ENCODE measurements around the gene FBXO2.

The FBXO2 gene

DNA sequence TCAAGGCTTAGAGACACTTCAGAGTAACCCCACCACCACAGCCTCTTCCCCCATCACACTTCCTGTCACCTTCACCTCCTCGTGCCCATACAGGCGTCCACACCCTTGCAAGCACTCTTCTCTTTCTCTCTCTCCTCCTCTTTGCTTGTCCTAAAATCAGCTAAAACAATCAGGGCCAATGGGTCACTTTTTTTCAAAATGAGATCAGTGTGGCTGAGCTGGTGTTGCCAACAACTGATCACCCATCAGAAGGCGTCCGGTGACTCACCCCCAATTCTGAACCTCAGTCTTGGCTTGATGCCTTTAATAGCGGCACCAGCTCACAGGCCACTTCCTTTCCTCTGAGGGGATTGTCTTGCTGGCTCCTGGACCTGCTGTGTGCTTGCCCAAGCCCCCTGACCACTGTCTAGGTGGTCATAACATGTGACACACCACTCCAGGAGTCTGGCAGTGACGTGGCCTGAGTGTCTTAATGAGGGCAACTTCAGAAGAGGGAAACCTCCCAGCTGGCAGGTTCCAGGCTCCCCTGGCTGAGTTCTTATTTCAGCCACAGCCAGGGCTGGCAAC is 38.9 kb upstream of the FBXO2 start:
- no peak for FAIRE-seq
- DNase-seq (ENCODE audit: insufficient read length), result no peak
- TF ChIP-seq POLR2A (IDR thresholded peaks at IDR 0.05; ENCODE audit: low read depth, low read length) (no peak), TAF1 (IDR thresholded peaks at IDR 0.05; ENCODE audit: borderline replicate concordance, low read depth, low read length) (no peak), POLR2AphosphoS5 (IDR thresholded peaks at IDR 0.05; ENCODE audit: low read depth, low read length) (no peak)

- FAIRE-seq (no peak), DNase-seq (ENCODE audit: insufficient read length) (no peak)
- TF ChIP-seq TAF1 (IDR thresholded peaks at IDR 0.05; ENCODE audit: borderline replicate concordance, low read depth, low read length) (no peak), POLR2AphosphoS5 (IDR thresholded peaks at IDR 0.05; ENCODE audit: low read depth, low read length) (no peak), POLR2A (IDR thresholded peaks at IDR 0.05; ENCODE audit: low read depth, low read length) (no peak)
Observed at GRCh38 chr1:11691928-11692711, 37.9 kb upstream of the FBXO2 start.

DNA sequence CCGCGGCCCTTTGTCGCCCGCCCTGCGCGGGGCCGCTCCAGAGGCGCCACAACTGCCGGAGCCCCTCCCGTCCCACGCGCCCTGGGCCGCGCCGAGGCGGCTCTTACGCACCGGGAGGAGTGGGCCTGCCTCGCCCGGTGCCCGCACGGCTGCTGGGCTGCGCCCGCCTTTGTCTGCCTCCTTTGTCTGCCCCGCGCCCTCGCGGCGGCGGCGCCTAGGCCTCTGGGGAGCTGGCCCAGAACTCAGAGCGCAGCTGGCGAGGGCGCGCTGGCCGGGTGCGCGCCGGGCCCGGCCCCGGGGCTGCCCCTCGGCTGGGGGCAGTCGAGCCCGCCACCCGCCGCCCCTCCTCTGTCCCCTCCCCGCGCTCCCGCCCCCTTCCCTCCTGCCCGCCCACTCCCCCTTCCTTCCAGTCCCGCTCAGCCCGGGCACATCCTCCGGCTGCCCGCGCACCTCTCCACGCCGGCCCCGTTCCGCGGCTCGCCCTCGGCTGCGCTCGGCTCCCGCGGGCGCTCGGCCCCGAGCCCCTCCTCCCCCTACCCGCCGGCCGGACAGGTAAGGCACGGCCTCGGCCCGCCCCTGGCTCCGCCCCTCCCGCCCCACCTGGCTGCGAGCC is 37.2 kb upstream of the FBXO2 start, which contains the start of gene DRAXIN:
Gene DRAXIN (plus strand): TSS at position 409 of the 613 bp plus-strand sequence. CDS start 14,549 bp downstream, outside the sequence.
- FAIRE-seq (no peak), DNase-seq (ENCODE audit: insufficient read length) (no peak)
- TF ChIP-seq POLR2A (IDR thresholded peaks at IDR 0.05; ENCODE audit: low read depth, low read length) (no peak), POLR2AphosphoS5 (IDR thresholded peaks at IDR 0.05; ENCODE audit: low read depth, low read length) (no peak), TAF1 (IDR thresholded peaks at IDR 0.05; ENCODE audit: borderline replicate concordance, low read depth, low read length) (no peak)

GRCh38 chr1:11690397-11691301 is 36.4 kb upstream of the FBXO2 start:
- no peak for TF ChIP-seq TAF1 (IDR thresholded peaks at IDR 0.05; ENCODE audit: borderline replicate concordance, low read depth, low read length)
- no peak for TF ChIP-seq POLR2AphosphoS5 (IDR thresholded peaks at IDR 0.05; ENCODE audit: low read depth, low read length)
- no peak for TF ChIP-seq POLR2A (IDR thresholded peaks at IDR 0.05; ENCODE audit: low read depth, low read length)
- FAIRE-seq, result no peak
- DNase-seq (ENCODE audit: insufficient read length), result no peak

- DNase-seq (ENCODE audit: insufficient read length), result no peak
- no peak for FAIRE-seq
- TF ChIP-seq POLR2A (IDR thresholded peaks at IDR 0.05; ENCODE audit: low read depth, low read length), result no peak
- TF ChIP-seq POLR2AphosphoS5 (IDR thresholded peaks at IDR 0.05; ENCODE audit: low read depth, low read length), result no peak
- TF ChIP-seq TAF1 (IDR thresholded peaks at IDR 0.05; ENCODE audit: borderline replicate concordance, low read depth, low read length), result no peak
Observed at GRCh38 chr1:11688506-11688905, 34.3 kb upstream of the FBXO2 start.

GRCh38 chr1:11685210-11685752 is 31.1 kb upstream of the FBXO2 start:
- no peak for DNase-seq (ENCODE audit: insufficient read length)
- no peak for FAIRE-seq
- TF ChIP-seq TAF1 (IDR thresholded peaks at IDR 0.05; ENCODE audit: borderline replicate concordance, low read depth, low read length), result no peak
- TF ChIP-seq POLR2AphosphoS5 (IDR thresholded peaks at IDR 0.05; ENCODE audit: low read depth, low read length), result no peak

DNA sequence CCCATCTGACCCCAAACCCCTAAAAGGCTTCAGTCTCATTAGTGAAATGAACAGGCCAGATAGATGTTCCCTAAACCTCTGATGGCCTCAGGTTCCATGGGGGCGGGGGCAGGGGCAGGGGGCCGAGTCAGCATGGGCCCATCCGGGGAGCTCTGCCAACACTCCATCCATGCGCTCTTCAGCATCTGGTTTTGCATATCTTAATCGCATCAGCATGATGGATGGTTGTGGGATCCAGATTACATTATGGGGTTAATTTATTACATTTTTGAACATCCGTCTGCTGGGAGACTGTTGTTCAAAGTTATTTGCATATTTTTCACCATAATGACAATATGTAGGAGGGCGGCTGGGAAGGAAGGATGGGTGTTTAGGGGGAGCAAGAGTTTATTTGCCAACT is 29.8 kb upstream of the FBXO2 start:
- DNase-seq (ENCODE audit: insufficient read length), result no peak
- FAIRE-seq, result no peak

GRCh38 chr1:11682799-11683198 is 28.6 kb upstream of the FBXO2 start:
- no peak for TF ChIP-seq POLR2AphosphoS5 (IDR thresholded peaks at IDR 0.05; ENCODE audit: low read depth, low read length)
- FAIRE-seq, result no peak
- DNase-seq (ENCODE audit: insufficient read length), result no peak

More for the DNA sequence above, 29.8 kb upstream of the FBXO2 start:
- TF ChIP-seq POLR2A (IDR thresholded peaks at IDR 0.05; ENCODE audit: low read depth, low read length) (no peak), POLR2AphosphoS5 (IDR thresholded peaks at IDR 0.05; ENCODE audit: low read depth, low read length) (no peak), TAF1 (IDR thresholded peaks at IDR 0.05; ENCODE audit: borderline replicate concordance, low read depth, low read length) (no peak)

- FAIRE-seq (no peak), DNase-seq (ENCODE audit: insufficient read length) (no peak)
- no peak for TF ChIP-seq TAF1 (IDR thresholded peaks at IDR 0.05; ENCODE audit: borderline replicate concordance, low read depth, low read length)
- TF ChIP-seq POLR2AphosphoS5 (IDR thresholded peaks at IDR 0.05; ENCODE audit: low read depth, low read length), result no peak
- no peak for TF ChIP-seq POLR2A (IDR thresholded peaks at IDR 0.05; ENCODE audit: low read depth, low read length)
Observed at GRCh38 chr1:11682287-11682771, 28.1 kb upstream of the FBXO2 start.

- DNase-seq (ENCODE audit: insufficient read length) (peak; percentile 96), FAIRE-seq (peak; percentile 93)
- TF ChIP-seq TAF1 (IDR thresholded peaks at IDR 0.05; ENCODE audit: borderline replicate concordance, low read depth, low read length) (no peak), POLR2A (IDR thresholded peaks at IDR 0.05; ENCODE audit: low read depth, low read length) (peak; percentile 71; the same call in 1 of the 2 replicates), POLR2AphosphoS5 (IDR thresholded peaks at IDR 0.05; ENCODE audit: low read depth, low read length) (peak; percentile 56; the same call in 1 of the 2 replicates)
Observed at GRCh38 chr1:11681071-11681771, 27.0 kb upstream of the FBXO2 start, which contains the start of gene MAD2L2. Gene MAD2L2 (minus strand): TSS chr1:11681148. CDS start chr1:11680601, 547 bp downstream.
